Activated CD4-positive, alpha-beta T cell treated with anti-CD3 and anti-CD28 coated beads for 1 hour (primary cell): ENCODE measurements around the gene MTA2.
"Not testable (repeated sequence)": the region's sequence is repeated elsewhere in the genome, so short reads cannot be mapped to it uniquely, and the experiment has no call there.

ENCODE experiments used
- DNase-seq: peaks from one replicate; pipeline ENCODE4 v3.0.0-alpha.2; 2020

Gene MTA2

GRCh38 chr11:62592146-62592815 lies 9.4 kb downstream of the MTA2 start:
- DNase-seq = no peak

GRCh38 chr11:62591448-62592145 lies 10.1 kb downstream of the MTA2 start, which contains the start of gene TUT1:
Gene TUT1 (minus strand): TSS chr11:62591523. CDS start chr11:62591485, 38 bp downstream.
- DNase-seq = peak; percentile 95

- no peak for DNase-seq
Observed at GRCh38 chr11:62588966-62589637, 12.6 kb downstream of the MTA2 start.

GRCh38 chr11:62585356-62585755 lies 16.3 kb downstream of the MTA2 start:
- not testable (repeated sequence) for DNase-seq

GRCh38 chr11:62581735-62582134 lies 19.9 kb downstream of the MTA2 start:
- not testable (repeated sequence) for DNase-seq

- DNase-seq = no peak
Observed at GRCh38 chr11:62580959-62581715, 20.5 kb downstream of the MTA2 start.

GRCh38 chr11:62579252-62579651 lies 22.4 kb downstream of the MTA2 start:
- no peak for DNase-seq

GRCh38 chr11:62578541-62578940 lies 23.1 kb downstream of the MTA2 start:
- DNase-seq = no peak

GRCh38 chr11:62577046-62577714 lies 24.5 kb downstream of the MTA2 start:
- no peak for DNase-seq

- no peak for DNase-seq
Observed at GRCh38 chr11:62575837-62576236, 25.8 kb downstream of the MTA2 start.

- DNase-seq = no peak
Observed at GRCh38 chr11:62575156-62575555, 26.5 kb downstream of the MTA2 start.

- DNase-seq = no peak
Observed at GRCh38 chr11:62574363-62575071, 27.1 kb downstream of the MTA2 start.

- peak; percentile 97 for DNase-seq
Observed at GRCh38 chr11:62573592-62574362, 27.9 kb downstream of the MTA2 start, which contains the start of gene EEF1G. Gene EEF1G (minus strand): TSS chr11:62573891. CDS start chr11:62573842, 49 bp downstream.

- DNase-seq = no peak
Observed at GRCh38 chr11:62573006-62573591, 28.6 kb downstream of the MTA2 start.

- no peak for DNase-seq
Observed at GRCh38 chr11:62572431-62572830, 29.2 kb downstream of the MTA2 start.

GRCh38 chr11:62571493-62571892 lies 30.2 kb downstream of the MTA2 start:
- DNase-seq = not testable (repeated sequence)

GRCh38 chr11:62570903-62571302 lies 30.8 kb downstream of the MTA2 start:
- DNase-seq = not testable (repeated sequence)

GRCh38 chr11:62569611-62570010 lies 32.1 kb downstream of the MTA2 start:
- no peak for DNase-seq

- no peak for DNase-seq
Observed at GRCh38 chr11:62567018-62567633, 34.5 kb downstream of the MTA2 start.

GRCh38 chr11:62566247-62566646 lies 35.4 kb downstream of the MTA2 start:
- no peak for DNase-seq
